ENCODE measurements around the gene SIGLEC1.

GRCh38 chr20:3753501-3754275, 41.3 kb upstream of the SIGLEC1 start:
- TF ChIP-seq POLR2A (IDR thresholded peaks at IDR 0.05; ENCODE audit: low read depth, low read length) (no peak), POLR2AphosphoS5 (IDR thresholded peaks at IDR 0.05; ENCODE audit: low read depth, low read length) (no peak)
